ENCODE data around the gene AMDHD1. TPM values are rescaled to one million over a fixed set of nuclear protein-coding genes. Genes with fewer than 3 reads are reported as not detected.
A peak's percentile ranks its signal among the peaks of the same experiment; 100 is the strongest.

The AMDHD1 gene
- total RNA-seq, 2 donors from 2014 or later = 0.34 to 0.82 TPM

DNA sequence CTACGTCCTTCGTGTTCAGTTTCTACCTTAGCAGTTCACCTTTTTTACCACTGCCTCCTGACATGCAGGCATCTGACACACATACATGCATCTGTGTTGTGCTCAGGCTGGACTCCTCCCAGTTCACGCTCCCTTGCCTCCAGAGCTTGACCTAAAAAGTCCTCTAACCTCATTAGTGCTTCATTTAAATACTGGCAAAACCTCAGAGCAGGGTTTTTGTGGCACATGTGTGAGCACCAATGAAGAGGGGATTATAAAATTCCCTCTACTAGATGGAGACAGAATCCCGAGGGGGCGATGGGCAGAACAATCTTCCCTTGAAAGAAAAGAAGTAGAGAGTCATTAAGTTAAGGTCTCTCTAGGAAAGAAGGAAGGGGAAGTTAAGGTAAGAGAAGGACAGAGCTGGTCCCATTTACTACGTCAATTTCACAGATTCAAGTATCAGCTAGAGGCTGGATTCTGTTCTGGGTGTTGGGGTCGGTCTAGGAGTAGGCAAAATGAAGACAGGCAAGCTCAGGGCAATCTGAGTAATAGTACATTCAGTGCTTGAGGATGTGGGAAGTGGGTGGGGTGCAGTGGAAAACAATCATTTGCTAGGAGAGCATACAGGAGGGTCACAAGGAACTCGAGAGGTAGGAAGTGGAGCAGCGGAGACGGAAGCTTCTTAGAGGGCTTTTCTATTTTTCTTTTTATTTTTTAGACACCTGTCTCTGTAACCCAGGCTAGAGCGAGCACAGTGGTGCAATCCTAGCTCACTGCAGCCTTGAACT is 45.6 kb downstream of the AMDHD1 start:
- intact Hi-C loops (cut with DNase I) = no loop called here
- no peak for DNase-seq
- ATAC-seq = no peak

DNA sequence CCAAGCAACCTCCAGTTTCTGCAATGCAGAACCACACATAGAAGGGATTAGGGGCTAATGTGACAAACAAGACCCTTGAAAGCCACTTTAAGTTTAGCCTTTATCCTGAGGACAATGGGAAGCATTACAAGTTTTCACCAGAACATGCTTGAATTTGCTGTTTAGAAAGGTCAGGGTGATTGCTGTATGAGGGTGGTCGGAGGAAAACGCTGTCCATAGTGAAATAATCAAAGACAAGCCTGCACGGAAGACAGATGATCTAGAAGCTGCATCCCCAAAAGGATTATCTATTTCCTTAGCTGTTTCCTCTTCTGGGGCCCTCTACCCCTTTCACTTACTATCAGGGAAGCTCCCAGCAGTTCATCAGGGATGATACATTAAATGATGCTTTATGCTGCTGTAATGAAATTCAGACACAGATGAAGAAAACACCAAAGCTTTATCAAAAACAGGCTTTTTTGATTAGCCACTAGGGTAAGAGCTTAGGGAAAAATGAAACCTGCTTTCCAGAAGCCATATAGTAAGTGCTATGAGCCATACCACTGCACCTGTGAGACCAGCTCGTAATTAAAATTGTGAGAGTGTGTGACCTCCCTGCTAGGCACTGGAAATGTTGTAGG is 46.5 kb downstream of the AMDHD1 start:
- intact Hi-C loops (cut with DNase I) = loop anchor here in 1 of 2 donors (5.0 kb wide), 1 partner anchor 162 kb away; no protein-coding TSS in a partner anchor
- ATAC-seq (no peak), DNase-seq (no peak)

DNA sequence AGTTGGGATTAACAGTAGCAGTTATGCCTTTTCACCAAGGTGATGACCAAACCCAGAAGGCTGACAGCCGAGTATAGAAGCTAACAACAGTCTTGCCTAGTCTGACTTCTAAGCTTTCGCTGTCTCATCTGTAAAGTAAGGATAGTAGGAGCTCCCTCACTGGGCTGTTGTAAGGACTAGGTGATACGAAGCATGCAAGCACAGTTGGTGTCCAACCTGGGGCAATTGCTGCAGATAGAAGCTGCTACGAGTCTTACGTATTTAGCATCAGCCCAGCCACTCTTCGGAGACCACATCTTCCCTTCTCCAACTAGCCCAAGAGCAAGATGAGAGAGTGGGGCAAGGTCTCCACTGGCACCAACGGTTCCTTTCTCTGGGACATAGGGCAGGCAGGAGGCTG is 47.0 kb downstream of the AMDHD1 start:
- ATAC-seq = no peak
- no peak for DNase-seq
- intact Hi-C loops (cut with DNase I) = loop anchor here in 1 of 2 donors (5.0 kb wide), 1 partner anchor 163 kb away; no protein-coding TSS in a partner anchor

DNA sequence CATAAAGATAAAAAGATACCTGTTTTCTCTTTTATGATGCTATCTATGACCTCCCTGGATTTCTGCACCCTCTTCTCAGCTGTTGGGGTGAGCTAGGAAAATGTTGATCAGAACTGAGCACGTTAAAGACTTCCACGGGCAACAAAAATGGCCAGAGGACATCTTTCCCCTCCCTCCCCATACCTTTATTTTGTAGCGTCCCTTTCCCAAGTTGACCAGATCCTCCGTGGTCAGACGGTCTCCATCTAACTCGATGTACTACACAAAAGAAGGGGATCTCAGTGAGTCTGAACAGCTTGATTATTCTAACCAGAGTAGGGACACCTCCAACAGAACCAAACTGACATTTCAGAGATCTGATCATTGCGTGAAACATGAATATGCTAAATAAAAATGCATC is 50.8 kb downstream of the AMDHD1 start:
- intact Hi-C loops (cut with DNase I) = loop anchor here in 1 of 2 donors (5.0 kb wide), 1 partner anchor 167 kb away; no protein-coding TSS in a partner anchor
- DNase-seq (no peak), ATAC-seq (no peak)

DNA sequence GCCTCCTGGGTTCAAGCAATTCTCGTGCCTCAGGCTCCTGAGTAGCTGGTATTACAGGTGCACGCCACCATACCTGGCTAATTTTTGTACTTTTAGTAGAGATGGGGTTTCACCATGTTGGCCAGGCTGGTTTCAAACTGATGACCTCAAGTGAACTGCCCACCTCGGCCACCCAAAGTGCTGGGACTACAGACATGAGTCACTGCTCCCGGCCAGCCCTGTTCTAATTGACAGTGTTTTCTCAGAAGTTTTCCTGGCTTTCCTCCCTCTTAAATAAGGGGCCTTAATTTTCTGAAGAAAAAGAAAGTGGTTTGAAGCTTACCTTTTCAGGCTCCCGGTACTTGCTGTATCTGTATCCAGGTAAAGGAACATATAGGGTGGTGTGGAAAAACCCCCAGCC is 51.3 kb downstream of the AMDHD1 start:
- no peak for ATAC-seq
- intact Hi-C loops (cut with DNase I) = loop anchor here in 1 of 2 donors (5.0 kb wide), 1 partner anchor 167 kb away; no protein-coding TSS in a partner anchor
- DNase-seq = no peak

DNA sequence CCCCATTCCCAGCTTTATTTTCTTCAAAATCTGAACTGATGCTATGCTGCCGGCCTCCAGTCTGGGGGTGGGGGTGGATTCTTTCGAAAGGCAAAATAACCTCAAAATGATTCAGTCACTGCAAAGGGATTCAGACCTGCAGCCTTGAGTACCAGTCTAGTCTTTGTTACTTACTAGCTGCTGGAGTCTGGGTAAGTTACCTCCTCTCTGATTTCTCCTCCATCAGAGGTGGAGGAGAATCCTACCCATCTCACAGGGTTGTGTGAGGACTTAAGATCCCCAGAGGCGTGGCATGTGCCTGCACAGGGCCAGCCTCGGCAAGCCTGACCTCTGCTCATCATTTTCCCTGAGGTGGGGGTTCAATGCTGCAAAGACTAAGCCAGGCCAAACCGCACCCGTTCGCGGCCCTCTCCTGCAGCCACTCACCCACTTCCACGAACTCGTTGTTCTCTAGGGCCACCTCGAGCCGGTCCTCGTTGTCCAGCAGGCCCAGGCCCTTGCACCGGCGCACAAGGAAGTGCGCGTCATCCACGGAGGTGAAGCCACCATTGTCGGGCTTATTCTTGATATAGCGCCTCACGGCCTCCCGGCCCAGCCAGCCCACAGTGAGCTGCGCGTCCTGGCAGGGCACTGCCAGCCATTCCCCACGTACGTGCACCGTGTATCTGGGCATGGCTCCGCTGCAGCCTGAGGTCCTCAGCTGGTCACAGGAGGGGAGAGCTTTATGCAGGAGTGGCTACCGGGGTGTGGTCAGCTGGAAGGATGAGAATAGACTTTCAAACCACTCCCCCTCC is 52.3 kb downstream of the AMDHD1 start:
- DNase-seq (no peak), ATAC-seq (no peak)
- intact Hi-C loops (cut with DNase I) = loop anchor here (5.0 kb wide), 2 partner anchors 78 to 413 kb away; no protein-coding TSS in a partner anchor

DNA sequence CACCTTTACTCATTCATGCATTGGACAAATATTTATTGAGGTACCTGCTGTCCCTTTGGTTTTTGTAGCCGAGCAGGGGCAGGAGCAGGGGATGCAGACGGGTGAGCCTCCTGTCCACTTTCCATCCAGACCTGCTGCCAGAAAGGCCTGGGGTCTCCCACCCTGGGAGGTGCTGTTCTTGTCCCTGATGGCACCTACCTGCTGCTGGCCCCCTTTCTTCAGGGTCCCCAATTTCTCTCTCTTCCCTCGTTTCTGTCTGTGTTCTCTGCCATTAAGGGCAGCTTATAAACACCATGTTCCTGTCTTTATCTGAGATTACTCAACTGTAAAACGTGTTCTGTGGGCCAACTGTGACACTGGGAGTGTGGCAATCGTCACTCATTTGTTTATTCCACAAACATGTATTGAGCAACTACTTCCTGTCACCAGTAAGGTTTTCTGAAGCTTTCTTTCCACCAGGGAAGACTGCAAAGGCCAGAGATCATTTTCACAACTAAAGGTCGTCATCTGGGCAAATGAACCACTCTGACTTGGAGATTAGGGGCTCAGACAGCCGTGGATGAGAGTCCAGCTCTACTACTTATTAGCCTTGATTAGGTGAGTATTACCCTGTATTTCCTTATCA is 53.0 kb downstream of the AMDHD1 start, which contains the start of gene HAL:
Gene HAL (minus strand): TSS at position 311 of the 625 bp plus-strand sequence. CDS start 434 bp downstream, outside the sequence.
- intact Hi-C loops (cut with DNase I) = loop anchor here (5.0 kb wide), 2 partner anchors 79 to 414 kb away; no protein-coding TSS in a partner anchor
- peak in 1 of 2 donors; percentile 49 for ATAC-seq
- peak; percentile 40 for DNase-seq

DNA sequence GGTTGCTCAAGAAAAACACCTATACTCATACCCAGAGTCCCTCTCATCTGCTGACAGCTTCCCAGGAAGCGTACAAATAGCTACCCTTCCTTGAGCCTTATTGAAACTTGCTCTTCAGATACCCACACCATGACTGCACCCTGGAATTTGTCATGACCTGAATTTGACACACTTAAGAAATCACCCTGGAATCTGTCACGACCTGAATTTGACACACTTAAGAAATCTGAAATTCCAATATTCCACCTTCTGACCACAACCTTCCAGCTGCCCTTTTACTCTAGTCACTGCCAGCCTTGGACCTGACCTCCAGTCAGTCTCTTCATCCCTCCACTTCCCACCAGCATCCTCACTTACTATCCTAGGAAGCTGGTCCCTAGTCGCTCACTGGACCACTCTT is 54.1 kb downstream of the AMDHD1 start:
- no peak for DNase-seq
- intact Hi-C loops (cut with DNase I) = loop anchor here (5.0 kb wide), 2 partner anchors 80 to 415 kb away; no protein-coding TSS in a partner anchor
- ATAC-seq = no peak

DNA sequence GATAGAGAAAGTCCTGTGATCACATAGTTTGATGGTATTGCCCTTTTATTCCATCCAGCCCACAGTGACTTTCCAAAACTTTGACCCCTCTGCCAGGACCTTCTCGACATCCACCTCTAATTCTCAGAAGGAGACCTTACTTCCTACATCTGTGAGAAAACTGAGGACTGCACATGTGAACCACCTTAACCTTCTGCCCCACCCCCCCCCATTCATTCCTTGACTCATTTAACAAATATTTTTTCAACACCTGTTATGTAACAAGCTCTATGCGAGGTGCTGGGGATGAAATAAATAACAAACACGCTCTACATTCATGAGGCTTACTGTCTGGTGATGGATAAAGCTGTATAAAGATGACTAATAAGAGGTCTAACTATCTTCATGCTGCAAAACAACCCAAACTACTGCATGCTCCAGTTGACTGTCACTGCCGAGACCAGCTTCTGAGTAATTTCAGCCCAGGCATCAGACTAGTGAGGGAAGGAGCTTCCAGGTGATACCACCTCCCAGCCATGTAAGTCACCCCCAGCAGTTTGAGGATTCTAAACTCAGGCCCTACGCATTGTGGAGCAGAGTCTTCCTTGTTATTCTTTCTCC is 54.9 kb downstream of the AMDHD1 start:
- ATAC-seq = no peak
- DNase-seq = no peak
- intact Hi-C loops (cut with DNase I) = loop anchor here (2.0 to 5.0 kb wide), 3 partner anchors 79 to 416 kb away; no protein-coding TSS in a partner anchor

DNA sequence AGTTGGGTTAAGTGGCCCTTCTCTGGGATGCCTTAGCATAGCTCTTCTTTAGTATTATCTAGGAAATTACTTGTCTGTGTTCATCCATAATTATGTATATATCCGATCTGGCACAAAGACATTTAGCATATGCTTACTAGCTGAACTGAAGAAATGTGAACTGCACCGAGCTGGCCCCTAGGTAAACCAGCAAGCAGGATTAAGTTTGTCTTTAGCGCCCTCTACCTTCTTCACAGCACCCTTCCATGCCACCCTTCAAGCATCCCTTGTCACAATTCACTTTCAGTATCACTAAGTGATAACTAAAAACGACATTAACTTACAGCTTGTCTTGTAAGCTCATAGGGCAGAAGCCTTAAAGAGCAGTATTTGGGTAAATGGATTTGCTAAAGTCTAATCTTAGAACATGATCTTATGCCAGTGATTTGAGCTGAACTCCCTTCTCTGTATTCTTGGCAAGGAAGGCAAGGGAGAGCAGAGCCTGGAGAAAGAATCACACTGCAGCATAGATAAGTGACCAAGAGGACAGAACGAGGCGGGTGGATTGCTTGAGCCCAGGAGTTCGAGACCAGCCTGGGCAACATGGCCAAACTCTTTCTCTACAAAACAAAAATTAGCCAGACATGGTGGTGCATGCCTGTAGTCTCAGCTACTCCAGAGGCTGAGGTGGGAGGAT is 55.6 kb downstream of the AMDHD1 start:
- ATAC-seq (peak; percentile 89 to 92), DNase-seq (no peak)
- intact Hi-C loops (cut with DNase I) = loop anchor here (2.0 to 5.0 kb wide), 3 partner anchors 80 to 416 kb away; no protein-coding TSS in a partner anchor

DNA sequence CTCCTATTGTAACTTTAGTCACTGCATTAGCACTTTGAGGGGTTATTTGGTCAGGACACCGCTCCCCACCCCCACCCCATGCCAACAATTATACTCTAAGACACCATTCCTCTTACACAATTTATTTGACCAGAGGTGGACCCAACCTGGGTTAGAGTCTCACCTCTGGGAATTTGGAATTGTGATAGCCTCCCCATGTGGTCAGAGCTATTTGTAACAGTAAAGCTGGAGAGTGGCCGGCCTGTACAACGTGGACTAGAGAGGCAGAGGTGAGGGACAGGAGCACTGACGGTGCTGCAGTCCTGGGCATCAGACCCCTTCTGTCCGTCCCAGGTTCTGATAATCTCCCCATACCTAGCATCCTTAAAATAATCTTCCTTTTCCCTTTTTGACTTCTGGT is 56.4 kb downstream of the AMDHD1 start:
- no peak for DNase-seq
- intact Hi-C loops (cut with DNase I) = loop anchor here (2.0 to 5.0 kb wide), 3 partner anchors 81 to 417 kb away; no protein-coding TSS in a partner anchor
- no peak for ATAC-seq

DNA sequence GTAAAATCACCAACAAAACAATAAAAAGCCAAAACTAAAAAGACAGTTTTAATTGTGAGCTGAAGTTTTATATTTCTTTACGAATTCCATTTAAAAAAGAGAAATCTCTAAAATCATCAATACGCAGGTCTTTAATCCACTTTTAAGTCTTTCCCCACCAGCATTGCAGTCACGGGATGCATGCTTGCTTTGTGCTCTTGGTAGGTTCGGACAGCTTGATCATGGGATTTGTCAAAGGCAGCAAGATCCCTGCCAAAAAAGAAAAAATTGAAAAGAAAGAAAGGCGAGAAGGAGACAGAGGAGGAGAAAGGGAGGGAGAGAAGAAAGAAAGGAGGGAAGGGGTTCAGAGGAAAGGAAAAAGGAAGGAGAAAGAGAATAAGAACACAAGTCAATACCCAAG is 57.7 kb downstream of the AMDHD1 start:
- intact Hi-C loops (cut with DNase I) = no loop called here
- DNase-seq (no peak), ATAC-seq (no peak)

DNA sequence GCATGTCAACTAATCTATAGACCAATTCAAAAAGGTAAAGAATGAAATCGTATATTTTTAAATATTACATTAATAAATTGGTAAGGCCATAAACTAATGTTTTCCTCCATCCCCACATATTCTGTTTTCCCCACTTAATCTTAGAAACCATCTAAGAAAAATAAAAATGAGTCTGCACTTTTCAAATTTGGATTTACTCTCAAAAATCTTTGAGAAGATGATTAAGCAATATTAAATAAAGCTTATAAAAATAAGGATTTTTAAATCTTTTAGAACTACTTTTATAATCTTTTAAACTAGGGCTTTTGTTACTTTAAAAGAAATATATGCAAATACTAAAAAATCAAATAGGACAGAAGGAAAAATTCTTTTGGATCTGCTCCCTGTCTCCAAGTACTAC is 63.6 kb downstream of the AMDHD1 start:
- DNase-seq = no peak
- intact Hi-C loops (cut with DNase I) = no loop called here
- no peak for ATAC-seq

DNA sequence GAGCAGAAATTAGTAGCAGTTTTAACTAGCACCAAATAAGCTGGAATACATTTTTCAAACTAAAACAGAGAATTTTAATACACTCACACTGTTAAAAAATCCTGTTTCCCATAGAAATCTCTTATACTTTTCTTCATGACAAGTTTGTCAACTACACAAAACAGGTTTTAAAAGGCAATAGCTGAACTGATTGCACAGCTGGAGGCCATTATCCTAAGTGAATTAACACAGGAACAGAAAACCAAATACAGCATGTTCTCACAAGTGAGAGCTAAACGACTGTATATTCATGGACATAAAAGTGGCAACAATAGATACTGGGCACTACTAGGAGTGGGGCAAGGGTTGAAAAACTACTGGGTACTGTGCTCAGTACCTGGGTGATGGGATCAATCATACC is 64.6 kb downstream of the AMDHD1 start:
- DNase-seq (no peak), ATAC-seq (no peak)
- intact Hi-C loops (cut with DNase I) = no loop called here

DNA sequence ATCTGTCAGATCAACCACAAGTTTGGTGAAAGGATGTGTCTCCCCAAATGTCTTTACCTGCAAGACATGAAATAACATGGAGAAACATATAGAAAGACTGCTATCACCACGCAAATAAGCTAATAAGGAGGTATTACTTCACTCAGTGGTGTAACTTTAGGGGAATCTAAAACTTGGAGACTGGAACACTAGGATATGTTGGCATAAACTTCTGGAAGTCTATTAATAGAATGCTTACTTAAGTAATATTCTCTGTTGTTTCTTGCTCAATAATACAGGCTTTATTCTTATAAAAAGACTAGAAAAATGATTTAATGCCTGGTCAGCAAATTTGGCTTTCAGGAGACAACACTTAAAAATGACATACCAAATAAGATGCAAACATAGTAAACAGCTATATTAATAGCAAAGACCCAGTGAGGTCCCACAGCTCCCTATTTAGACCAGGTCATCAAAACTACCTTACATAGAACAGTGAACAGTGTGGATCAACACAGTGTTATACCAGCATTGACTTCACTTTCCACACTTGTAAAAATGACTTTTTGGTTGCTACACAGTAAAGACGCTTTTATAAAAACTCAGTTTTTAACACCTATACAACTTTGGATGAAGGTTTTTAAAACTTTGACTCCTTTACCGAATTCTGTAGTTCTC is 71.9 kb downstream of the AMDHD1 start:
- ATAC-seq (no peak), DNase-seq (no peak)
- intact Hi-C loops (cut with DNase I) = no loop called here

DNA sequence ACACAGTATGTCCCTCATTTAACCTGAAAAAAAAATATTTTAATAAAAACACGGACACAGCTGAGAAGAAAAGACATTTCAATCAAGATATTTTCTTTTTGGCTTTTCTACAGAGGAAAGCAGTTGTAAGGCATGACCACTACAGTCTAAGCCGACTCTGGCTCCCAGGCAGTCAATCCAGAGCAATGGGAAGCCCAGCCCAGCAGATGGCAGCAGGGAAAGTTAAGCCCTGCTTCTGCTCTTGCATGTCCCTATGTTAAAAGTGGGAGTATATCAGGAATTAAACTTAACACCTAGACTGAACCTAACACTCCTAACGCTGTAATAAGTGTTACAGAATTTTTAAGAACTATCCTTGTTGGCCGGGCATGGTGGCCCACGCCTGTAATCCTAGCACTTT is 72.5 kb downstream of the AMDHD1 start:
- peak in 1 of 2 donors; percentile 47 for ATAC-seq
- intact Hi-C loops (cut with DNase I) = no loop called here
- no peak for DNase-seq
